Neural progenitor cell (in vitro differentiated cells): ENCODE measurements around the gene INS. TPM values are rescaled to one million over a fixed set of nuclear protein-coding genes. Genes with fewer than 3 reads are reported as not detected.
A peak's percentile ranks its signal among the peaks of the same experiment; 100 is the strongest.

Experiments
- DNase-seq: peaks from one replicate; pipeline ENCODE4 v3.0.0-alpha.2; 2016; ENCODE audit warnings: low spot score
- H2AFZ ChIP-seq: fragments of 200-600 bp; sonication (generic); replicated peaks from 2 replicates; pipeline ENCODE4 v1.6.1; 2016; ENCODE audit warnings: antibody characterized with exemption
- H3F3A ChIP-seq: fragments of 200-600 bp; sonication (generic); 2 replicates; pipeline ENCODE4 v1.6.1; 2016; ENCODE audit warnings: antibody characterized with exemption, low read depth
- H3K27ac ChIP-seq: fragments of 200-600 bp; sonication (generic); 2 replicates; pipeline ENCODE4 v1.5.1; 2016; ENCODE audit warnings: mild to moderate bottlenecking
- H3K27me3 ChIP-seq: fragments of 200-600 bp; sonication (generic); 2 replicates; pipeline ENCODE4 v1.6.1; 2016; ENCODE audit warnings: mild to moderate bottlenecking, moderate library complexity
- H3K36me3 ChIP-seq: fragments of 200-600 bp; sonication (generic); 2 replicates; pipeline ENCODE4 v1.5.1; 2016
- H3K4me1 ChIP-seq: fragments of 200-600 bp; sonication (generic); 2 replicates; pipeline ENCODE4 v1.6.1; 2016; ENCODE audit warnings: mixed run types
- H3K4me2 ChIP-seq: fragments of 200-600 bp; sonication (generic); 2 replicates; pipeline ENCODE4 v1.6.1; 2016
- H3K4me3 ChIP-seq: fragments of 200-600 bp; sonication (generic); 2 replicates; pipeline ENCODE4 v1.5.1; 2016
- H3K79me2 ChIP-seq: fragments of 200-600 bp; sonication (generic); 2 replicates; pipeline ENCODE4 v1.6.1; 2016; ENCODE audit warnings: low read depth
- H3K9ac ChIP-seq: fragments of 200-600 bp; sonication (generic); 2 replicates; pipeline ENCODE4 v1.6.1; 2016
- H3K9me3 ChIP-seq: fragments of 200-600 bp; sonication (generic); 2 replicates; pipeline ENCODE4 v1.5.1; 2016; ENCODE audit warnings: low read depth
- H4K20me1 ChIP-seq: fragments of 200-600 bp; sonication (generic); 2 replicates; pipeline ENCODE4 v1.6.1; 2016; ENCODE audit warnings: low read depth
- H3K27ac Mint-ChIP-seq: 3 replicates; pipeline ENCODE4 v1.8.0; 2021; ENCODE audit warnings: mixed read lengths
- H3K27me3 Mint-ChIP-seq: 2 replicates; pipeline ENCODE4 v1.8.0; 2022; ENCODE audit warnings: low read depth, mild to moderate bottlenecking, inconsistent platforms, moderate library complexity, mixed read lengths; ENCODE audit not compliant: insufficient read depth
- H3K36me3 Mint-ChIP-seq: 3 replicates; pipeline ENCODE4 v1.8.0; 2021; ENCODE audit warnings: mixed read lengths
- H3K4me1 Mint-ChIP-seq: 3 replicates; pipeline ENCODE4 v1.8.0; 2021; ENCODE audit warnings: mixed read lengths
- H3K4me3 Mint-ChIP-seq: 3 replicates; pipeline ENCODE4 v1.8.0; 2021; ENCODE audit warnings: mild to moderate bottlenecking, moderate library complexity, mixed read lengths
- H3K9me3 Mint-ChIP-seq: 3 replicates; pipeline ENCODE4 v1.8.0; 2020; ENCODE audit warnings: mixed read lengths
- EZH2 ChIP-seq: fragments of 200-600 bp; sonication (generic); IDR thresholded peaks from 2 replicates; pipeline ENCODE4 v1.6.1; 2017; ENCODE audit warnings: antibody characterized with exemption, mild to moderate bottlenecking, moderate library complexity
- EZH2phosphoT487 ChIP-seq: fragments of 200-600 bp; sonication (generic); IDR thresholded peaks from 2 replicates; pipeline ENCODE4 v1.6.1; 2017; ENCODE audit warnings: antibody characterized with exemption
- total RNA-seq: library from RNA; depleted of rRNA; stranded (reverse); fragments of >200 nt; gene quantifications from 2 replicates; pipeline ENCODE4 v1.2.3, GENCODE V29; 2015; ENCODE audit warnings: low replicate concordance
- TF ChIP-seq, protein P1 (sequence below): fragments of 200-600 bp; sonication (generic); IDR thresholded peaks from 2 replicates; pipeline ENCODE4 v1.5.1; 2017; ENCODE audit warnings: antibody characterized with exemption, mild to moderate bottlenecking

The INS gene
- total RNA-seq, 1 donor from 2014 or later: not detected

DNA sequence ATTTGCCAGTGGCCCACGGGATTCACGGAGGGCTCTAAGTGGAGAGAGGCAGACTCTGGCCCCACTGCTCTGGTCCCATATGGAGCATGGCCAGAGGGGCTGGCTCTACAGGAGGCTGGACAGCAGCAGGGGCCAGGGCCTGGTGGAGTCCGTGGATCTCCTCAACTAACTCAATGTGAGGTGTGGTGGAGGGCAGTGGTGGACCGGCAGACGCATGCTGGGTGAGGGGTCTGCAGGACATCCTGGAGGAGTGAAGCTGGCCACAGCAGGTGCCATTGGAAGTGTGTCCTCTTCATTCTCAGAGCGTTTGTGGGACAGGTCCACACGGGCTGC, 37.4 kb downstream of the INS start:
- Histone ChIP-seq H4K20me1 (no peaks in the 10 kb centered on the region), H3F3A (no peaks in the 10 kb centered on the region), H3K9ac (no peak overlapping the region), H3K4me2 (no peak overlapping the region), H3K27ac (no peak overlapping the region), H3K36me3 (no peaks in the 10 kb centered on the region), H3K27me3 (peaks cover 4% of the 10 kb centered on the region), H2AFZ (no peak overlapping the region), H3K4me3 (no peak overlapping the region), H3K4me1 (peaks cover 3% of the 10 kb centered on the region), H3K9me3 (no peaks in the 10 kb centered on the region), H3K79me2 (no peaks in the 10 kb centered on the region)
- Mint-ChIP-seq H3K4me3 (peak overlapping the region; percentile 52), H3K36me3 (no peaks in the 10 kb centered on the region), H3K27ac (no peak overlapping the region), H3K27me3 (peaks cover 28% of the 10 kb centered on the region), H3K4me1 (no peaks in the 10 kb centered on the region), H3K9me3 (peaks cover 4% of the 10 kb centered on the region)
- no peak for DNase-seq
- TF ChIP-seq, protein P1, sequence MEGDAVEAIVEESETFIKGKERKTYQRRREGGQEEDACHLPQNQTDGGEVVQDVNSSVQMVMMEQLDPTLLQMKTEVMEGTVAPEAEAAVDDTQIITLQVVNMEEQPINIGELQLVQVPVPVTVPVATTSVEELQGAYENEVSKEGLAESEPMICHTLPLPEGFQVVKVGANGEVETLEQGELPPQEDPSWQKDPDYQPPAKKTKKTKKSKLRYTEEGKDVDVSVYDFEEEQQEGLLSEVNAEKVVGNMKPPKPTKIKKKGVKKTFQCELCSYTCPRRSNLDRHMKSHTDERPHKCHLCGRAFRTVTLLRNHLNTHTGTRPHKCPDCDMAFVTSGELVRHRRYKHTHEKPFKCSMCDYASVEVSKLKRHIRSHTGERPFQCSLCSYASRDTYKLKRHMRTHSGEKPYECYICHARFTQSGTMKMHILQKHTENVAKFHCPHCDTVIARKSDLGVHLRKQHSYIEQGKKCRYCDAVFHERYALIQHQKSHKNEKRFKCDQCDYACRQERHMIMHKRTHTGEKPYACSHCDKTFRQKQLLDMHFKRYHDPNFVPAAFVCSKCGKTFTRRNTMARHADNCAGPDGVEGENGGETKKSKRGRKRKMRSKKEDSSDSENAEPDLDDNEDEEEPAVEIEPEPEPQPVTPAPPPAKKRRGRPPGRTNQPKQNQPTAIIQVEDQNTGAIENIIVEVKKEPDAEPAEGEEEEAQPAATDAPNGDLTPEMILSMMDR: no peak
- TF ChIP-seq EZH2phosphoT487 (no peak), EZH2 (no peak)

DNA sequence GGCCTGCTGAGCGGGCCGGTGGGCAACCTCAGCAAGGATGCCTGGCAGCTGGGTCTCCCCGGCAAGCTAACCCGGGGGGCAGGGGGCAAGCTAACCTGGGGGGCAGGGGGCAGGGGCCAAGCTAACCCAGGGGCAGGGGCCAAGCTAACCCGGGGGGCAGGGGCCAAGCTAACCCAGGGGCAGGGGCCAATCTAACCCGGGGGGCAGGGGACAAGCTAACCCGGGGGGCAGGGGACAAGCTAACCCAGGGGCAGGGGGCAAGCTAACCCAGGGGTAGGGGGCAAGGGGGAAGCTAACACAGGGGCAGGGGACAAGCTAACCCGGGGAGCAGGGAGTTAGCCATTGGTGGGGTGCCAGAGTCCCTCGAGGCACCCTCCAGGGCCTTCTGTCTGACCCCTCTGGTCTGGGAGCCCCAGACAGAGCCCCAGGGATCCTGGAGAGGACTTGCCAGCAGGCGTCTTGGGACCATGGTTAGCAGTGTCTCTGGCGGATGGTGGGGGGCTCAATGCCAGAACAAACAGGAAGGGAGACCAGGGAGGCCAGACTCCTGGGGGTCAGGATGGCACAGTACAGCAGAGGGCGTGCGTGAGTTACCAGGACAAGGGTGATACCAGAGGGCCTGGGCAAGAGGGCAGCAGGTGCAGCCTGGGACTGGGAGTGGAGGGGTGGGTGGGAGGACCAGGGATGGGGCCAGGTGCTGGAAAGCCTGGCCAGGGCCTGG, 37.9 kb downstream of the INS start:
- Mint-ChIP-seq H3K27ac (no peak overlapping the region), H3K4me3 (no peak overlapping the region), H3K27me3 (peaks cover 32% of the 10 kb centered on the region), H3K9me3 (peaks cover 4% of the 10 kb centered on the region), H3K36me3 (no peaks in the 10 kb centered on the region), H3K4me1 (no peaks in the 10 kb centered on the region)
- peaks cover 4% of the 10 kb centered on the region for H3K27me3 ChIP-seq
- no peak overlapping the region for H3K4me2 ChIP-seq
- no peak overlapping the region for H3K27ac ChIP-seq
- H4K20me1 ChIP-seq: no peaks in the 10 kb centered on the region
- no peak overlapping the region for H3K9ac ChIP-seq
- no peaks in the 10 kb centered on the region for H3K79me2 ChIP-seq
- no peak overlapping the region for H3K4me3 ChIP-seq
- no peaks in the 10 kb centered on the region for H3F3A ChIP-seq
- no peak for TF ChIP-seq EZH2
- no peak for TF ChIP-seq EZH2phosphoT487
- H2AFZ ChIP-seq: no peak overlapping the region
- no peaks in the 10 kb centered on the region for H3K36me3 ChIP-seq
- DNase-seq: no peak
- H3K4me1 ChIP-seq: peaks cover 3% of the 10 kb centered on the region
- no peaks in the 10 kb centered on the region for H3K9me3 ChIP-seq

DNA sequence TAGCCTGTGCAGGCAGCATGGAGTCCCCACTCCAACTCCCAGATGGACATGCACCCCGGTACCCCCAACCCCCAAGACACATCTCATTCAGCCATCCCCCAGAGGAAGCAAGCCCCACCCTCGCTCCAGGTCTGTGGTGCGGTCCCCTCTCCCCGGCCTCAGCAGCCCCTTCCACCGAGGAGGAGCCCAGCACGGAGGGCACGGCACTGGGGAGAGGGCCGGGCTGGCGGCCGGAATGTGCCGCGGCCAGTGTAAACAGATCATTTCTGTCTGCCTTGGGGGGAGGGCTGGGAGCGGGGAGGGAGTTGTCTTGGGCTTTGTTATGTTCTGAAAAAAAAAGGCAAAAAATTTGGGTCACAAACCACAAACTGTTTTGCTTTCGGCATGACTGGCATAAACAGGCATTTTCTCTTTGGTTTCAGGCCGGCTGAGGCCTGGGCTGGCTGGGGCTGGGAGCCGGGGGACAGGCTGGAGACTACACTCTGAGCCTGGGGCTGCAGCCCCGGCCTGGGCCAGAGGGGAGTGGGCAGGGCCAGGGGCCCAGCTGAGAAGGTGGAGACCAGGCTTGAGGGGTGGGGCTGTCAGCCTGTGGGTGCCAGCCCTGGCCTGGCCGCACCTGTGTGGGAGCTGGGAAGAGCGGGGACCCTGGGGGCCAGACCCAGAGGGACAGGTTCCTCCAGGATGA, 38.6 kb downstream of the INS start:
- H3K4me1 ChIP-seq: peaks cover 3% of the 10 kb centered on the region
- Mint-ChIP-seq H3K27me3 (peaks cover 35% of the 10 kb centered on the region), H3K9me3 (peaks cover 8% of the 10 kb centered on the region), H3K36me3 (no peaks in the 10 kb centered on the region), H3K27ac (no peak overlapping the region), H3K4me3 (no peak overlapping the region), H3K4me1 (no peaks in the 10 kb centered on the region)
- H3K27me3 ChIP-seq: peaks cover 4% of the 10 kb centered on the region
- no peaks in the 10 kb centered on the region for H4K20me1 ChIP-seq
- TF ChIP-seq, protein P1: no peak
- TF ChIP-seq EZH2: no peak
- no peak for TF ChIP-seq EZH2phosphoT487
- no peaks in the 10 kb centered on the region for H3K79me2 ChIP-seq
- H3K27ac ChIP-seq: no peak overlapping the region
- H3K4me2 ChIP-seq: no peak overlapping the region
- no peak overlapping the region for H3K4me3 ChIP-seq
- no peaks in the 10 kb centered on the region for H3F3A ChIP-seq
- no peak for DNase-seq
- H3K9me3 ChIP-seq: no peaks in the 10 kb centered on the region
- H3K9ac ChIP-seq: no peak overlapping the region
- no peak overlapping the region for H2AFZ ChIP-seq
- H3K36me3 ChIP-seq: no peaks in the 10 kb centered on the region
